Peyer's patch (tissue), 4 donors: Measurements from ENCODE around the gene QPCT.

Experiments
- POLR2A ChIP-seq, 2 donors: fragments of 450-650 bp; IDR thresholded peaks; one replicate each; pipeline ENCODE4 v1.5.1; 2017; ENCODE audit warnings: antibody characterized with exemption in 2 of 2, mild to moderate bottlenecking in 2 of 2, moderate library complexity in 2 of 2
- TF ChIP-seq, protein P1 (sequence below), 6 experiments: fragments of 450-650 bp in 4 of 6; fragments of 200-600 bp in 2 of 6; sonication (generic) in 1 of 6; IDR thresholded peaks; one replicate each; pipeline ENCODE4 v1.5.1; 2017 to 2019; ENCODE audit warnings: antibody characterized with exemption in 6 of 6, mild to moderate bottlenecking in 3 of 6, moderate library complexity in 1 of 6

DNA sequence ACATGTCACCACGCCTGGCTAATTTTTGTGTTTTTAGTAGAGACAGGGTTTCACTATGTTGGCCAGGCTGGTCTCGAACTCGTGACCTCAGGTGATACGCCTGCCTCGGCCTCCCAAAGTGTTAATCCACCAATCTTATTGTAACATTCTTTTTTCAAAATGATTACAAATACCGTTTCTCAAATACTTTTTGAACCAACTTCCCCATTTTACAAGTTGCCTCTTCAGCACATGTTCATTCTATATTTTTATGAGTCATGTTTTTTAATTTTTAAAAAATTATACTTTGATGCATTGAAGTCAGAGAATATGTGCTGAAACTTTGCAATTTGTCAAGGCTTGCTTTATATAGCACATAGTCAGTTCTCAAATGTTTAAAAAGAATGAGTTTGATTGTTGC is 58.2 kb downstream of the QPCT start:
- TF ChIP-seq, protein P1, sequence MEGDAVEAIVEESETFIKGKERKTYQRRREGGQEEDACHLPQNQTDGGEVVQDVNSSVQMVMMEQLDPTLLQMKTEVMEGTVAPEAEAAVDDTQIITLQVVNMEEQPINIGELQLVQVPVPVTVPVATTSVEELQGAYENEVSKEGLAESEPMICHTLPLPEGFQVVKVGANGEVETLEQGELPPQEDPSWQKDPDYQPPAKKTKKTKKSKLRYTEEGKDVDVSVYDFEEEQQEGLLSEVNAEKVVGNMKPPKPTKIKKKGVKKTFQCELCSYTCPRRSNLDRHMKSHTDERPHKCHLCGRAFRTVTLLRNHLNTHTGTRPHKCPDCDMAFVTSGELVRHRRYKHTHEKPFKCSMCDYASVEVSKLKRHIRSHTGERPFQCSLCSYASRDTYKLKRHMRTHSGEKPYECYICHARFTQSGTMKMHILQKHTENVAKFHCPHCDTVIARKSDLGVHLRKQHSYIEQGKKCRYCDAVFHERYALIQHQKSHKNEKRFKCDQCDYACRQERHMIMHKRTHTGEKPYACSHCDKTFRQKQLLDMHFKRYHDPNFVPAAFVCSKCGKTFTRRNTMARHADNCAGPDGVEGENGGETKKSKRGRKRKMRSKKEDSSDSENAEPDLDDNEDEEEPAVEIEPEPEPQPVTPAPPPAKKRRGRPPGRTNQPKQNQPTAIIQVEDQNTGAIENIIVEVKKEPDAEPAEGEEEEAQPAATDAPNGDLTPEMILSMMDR (IDR thresholded peaks at IDR 0.05), result no peak
- TF ChIP-seq POLR2A (IDR thresholded peaks at IDR 0.05), result no peak
